ENCODE measurements around the gene CPT2. TPM values are rescaled to one million over a fixed set of nuclear protein-coding genes. Genes with fewer than 3 reads are reported as not detected.

Gene CPT2
- total RNA-seq, 1 donor from 2014 or later = 14.1 TPM

GRCh38 chr1:53255031-53255430, 58.4 kb downstream of the CPT2 start:
- Histone ChIP-seq H3K27me3 (ENCODE audit: control insufficient read depth, insufficient read depth, low read length) (no peaks in the 10 kb centered on the region), H3K4me3 (ENCODE audit: low read depth, low read length) (no peak overlapping the region), H3K36me3 (ENCODE audit: control insufficient read depth, insufficient read depth, low read length) (no peaks in the 10 kb centered on the region)
- TF ChIP-seq CTCF (IDR thresholded peaks at IDR 0.05; ENCODE audit: insufficient read depth, low read length, poor library complexity, severe bottlenecking) = no peak
- no peak for DNase-seq (ENCODE audit: low read depth)

- TF ChIP-seq CTCF (IDR thresholded peaks at IDR 0.05; ENCODE audit: insufficient read depth, low read length, poor library complexity, severe bottlenecking) = no peak
- Histone ChIP-seq H3K4me3 (ENCODE audit: low read depth, low read length) (no peak overlapping the region), H3K36me3 (ENCODE audit: control insufficient read depth, insufficient read depth, low read length) (no peaks in the 10 kb centered on the region), H3K27me3 (ENCODE audit: control insufficient read depth, insufficient read depth, low read length) (no peaks in the 10 kb centered on the region)
- DNase-seq (ENCODE audit: low read depth) = no peak
These were observed 60.2 kb downstream of the CPT2 start for GRCh38 chr1:53256511-53257453.

- no peaks in the 10 kb centered on the region for H3K27me3 ChIP-seq (ENCODE audit: control insufficient read depth, insufficient read depth, low read length)
- no peak for TF ChIP-seq CTCF (IDR thresholded peaks at IDR 0.05; ENCODE audit: insufficient read depth, low read length, poor library complexity, severe bottlenecking)
- H3K36me3 ChIP-seq (ENCODE audit: control insufficient read depth, insufficient read depth, low read length) = no peaks in the 10 kb centered on the region
- H3K4me3 ChIP-seq (ENCODE audit: low read depth, low read length) = no peak overlapping the region
- DNase-seq (ENCODE audit: low read depth) = no peak
These were observed 60.9 kb downstream of the CPT2 start for GRCh38 chr1:53257454-53258081.

GRCh38 chr1:53258216-53258615, 61.6 kb downstream of the CPT2 start:
- Histone ChIP-seq H3K36me3 (ENCODE audit: control insufficient read depth, insufficient read depth, low read length) (peaks cover 3% of the 10 kb centered on the region), H3K4me3 (ENCODE audit: low read depth, low read length) (no peak overlapping the region), H3K27me3 (ENCODE audit: control insufficient read depth, insufficient read depth, low read length) (no peaks in the 10 kb centered on the region)
- no peak for DNase-seq (ENCODE audit: low read depth)
- TF ChIP-seq CTCF (IDR thresholded peaks at IDR 0.05; ENCODE audit: insufficient read depth, low read length, poor library complexity, severe bottlenecking) = no peak

GRCh38 chr1:53259932-53260331, 63.3 kb downstream of the CPT2 start:
- Histone ChIP-seq H3K27me3 (ENCODE audit: control insufficient read depth, insufficient read depth, low read length) (no peaks in the 10 kb centered on the region), H3K4me3 (ENCODE audit: low read depth, low read length) (no peak overlapping the region), H3K36me3 (ENCODE audit: control insufficient read depth, insufficient read depth, low read length) (peaks cover 6% of the 10 kb centered on the region)
- no peak for DNase-seq (ENCODE audit: low read depth)
- no peak for TF ChIP-seq CTCF (IDR thresholded peaks at IDR 0.05; ENCODE audit: insufficient read depth, low read length, poor library complexity, severe bottlenecking)

All from kidney epithelial cell (primary cell).